HEK293T (cell line): ENCODE measurements around the gene C11orf58.

Experiments
- CTCF ChIA-PET: fragments of 350-600 bp; formaldehyde crosslinking; extraction: SDS; loops from one replicate; lab custom pipeline; 2021; ENCODE audit warnings: antibody characterized with exemption, inconsistent platforms; lab: Yijun Ruan, JAX
- POLR2A ChIA-PET: fragments of 350-600 bp; formaldehyde crosslinking; extraction: SDS; loops from one replicate; lab custom pipeline; 2020; ENCODE audit warnings: antibody characterized with exemption, inconsistent platforms; lab: Yijun Ruan, JAX
- DNase-seq: peaks from one replicate; pipeline ENCODE4 v3.0.0; 2012; ENCODE audit warnings: mixed read lengths; ENCODE audit errors: extremely low spot score
- ARNT ChIP-seq: fragments of 450-650 bp; IDR thresholded peaks from 2 replicates; pipeline ENCODE4 v1.6.1; 2017; ENCODE audit warnings: mild to moderate bottlenecking
- BHLHE40 ChIP-seq: fragments of 450-650 bp; IDR thresholded peaks from 2 replicates; pipeline ENCODE4 v1.6.1; 2016; ENCODE audit warnings: mild to moderate bottlenecking, moderate library complexity, borderline replicate concordance
- CTBP1 ChIP-seq: fragments of 450-650 bp; IDR thresholded peaks from 2 replicates; pipeline ENCODE4 v1.6.1; 2016; ENCODE audit warnings: borderline replicate concordance
- ELF4 ChIP-seq: fragments of 450-650 bp; IDR thresholded peaks from 2 replicates; pipeline ENCODE4 v1.6.1; 2017; ENCODE audit warnings: antibody characterized with exemption
- FOXA1 ChIP-seq: fragments of 450-650 bp; IDR thresholded peaks from 2 replicates; pipeline ENCODE4 v1.6.1; 2016; ENCODE audit warnings: mild to moderate bottlenecking
- FOXK2 ChIP-seq: fragments of 450-650 bp; IDR thresholded peaks from 2 replicates; pipeline ENCODE4 v1.6.1; 2016; ENCODE audit warnings: mild to moderate bottlenecking
- FOXM1 ChIP-seq: fragments of 450-650 bp; IDR thresholded peaks from 2 replicates; pipeline ENCODE4 v1.6.1; 2017; ENCODE audit warnings: mild to moderate bottlenecking, borderline replicate concordance
- HDGF ChIP-seq: fragments of 450-650 bp; IDR thresholded peaks from 2 replicates; pipeline ENCODE4 v1.6.1; 2017; ENCODE audit warnings: antibody characterized with exemption, borderline replicate concordance
- L3MBTL2 ChIP-seq: fragments of 450-650 bp; conservative IDR thresholded peaks from 2 replicates; pipeline ENCODE4 v1.6.1; 2016; ENCODE audit warnings: mild to moderate bottlenecking
- LEF1 ChIP-seq: fragments of 450-650 bp; IDR thresholded peaks from 2 replicates; pipeline ENCODE4 v1.6.1; 2017; ENCODE audit warnings: mild to moderate bottlenecking, borderline replicate concordance
- NFRKB ChIP-seq: fragments of 450-650 bp; IDR thresholded peaks from 2 replicates; pipeline ENCODE4 v1.6.1; 2016; ENCODE audit warnings: mild to moderate bottlenecking, moderate library complexity
- SP1 ChIP-seq: fragments of 450-650 bp; IDR thresholded peaks from 2 replicates; pipeline ENCODE4 v1.6.1; 2017
- SUZ12 ChIP-seq: fragments of 450-650 bp; IDR thresholded peaks from 2 replicates; pipeline ENCODE4 v1.6.1; 2016; ENCODE audit warnings: mild to moderate bottlenecking
- TARDBP ChIP-seq: fragments of 450-650 bp; IDR thresholded peaks from 2 replicates; pipeline ENCODE4 v1.6.1; 2016
- ZNF384 ChIP-seq: fragments of 450-650 bp; IDR thresholded peaks from 2 replicates; pipeline ENCODE4 v1.6.1; 2016
- TF ChIP-seq, protein P1 (sequence below): fragments of 450-650 bp; IDR thresholded peaks from 2 replicates; pipeline ENCODE4 v1.6.1; 2016

The C11orf58 gene

GRCh38 chr11:16771350-16772140, 33.1 kb downstream of the C11orf58 start:
- POLR2A ChIA-PET: no interaction called here
- TF ChIP-seq L3MBTL2 (no peak), ZNF384 (no peak), LEF1 (no peak), HDGF (no peak)
- TF ChIP-seq, protein P1, sequence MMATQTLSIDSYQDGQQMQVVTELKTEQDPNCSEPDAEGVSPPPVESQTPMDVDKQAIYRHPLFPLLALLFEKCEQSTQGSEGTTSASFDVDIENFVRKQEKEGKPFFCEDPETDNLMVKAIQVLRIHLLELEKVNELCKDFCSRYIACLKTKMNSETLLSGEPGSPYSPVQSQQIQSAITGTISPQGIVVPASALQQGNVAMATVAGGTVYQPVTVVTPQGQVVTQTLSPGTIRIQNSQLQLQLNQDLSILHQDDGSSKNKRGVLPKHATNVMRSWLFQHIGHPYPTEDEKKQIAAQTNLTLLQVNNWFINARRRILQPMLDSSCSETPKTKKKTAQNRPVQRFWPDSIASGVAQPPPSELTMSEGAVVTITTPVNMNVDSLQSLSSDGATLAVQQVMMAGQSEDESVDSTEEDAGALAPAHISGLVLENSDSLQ: no peak
- no peak for DNase-seq
- CTCF ChIA-PET: interaction anchor here (0.5 kb wide), 1 partner anchor 920 kb away, joined by 3 read pairs; no protein-coding TSS in a partner anchor

DNA sequence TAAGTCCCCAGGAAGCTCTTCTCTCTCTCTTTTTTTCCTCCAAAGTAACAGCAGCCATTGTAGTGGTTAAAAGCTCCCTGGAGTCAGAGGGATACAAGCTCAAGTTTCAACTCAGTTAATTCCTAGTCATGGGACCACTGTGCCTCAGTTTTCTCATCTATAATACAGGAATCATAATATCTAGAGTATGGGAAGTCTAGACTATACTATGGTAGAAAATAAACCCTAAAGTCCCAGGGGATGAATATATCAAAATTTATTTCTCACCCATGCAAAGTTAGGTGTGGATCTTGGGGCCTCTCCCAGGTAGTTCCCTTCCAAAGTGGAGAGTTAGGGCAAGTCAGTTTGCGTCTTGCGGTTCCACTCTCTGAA, 33.7 kb downstream of the C11orf58 start:
- ChIA-PET POLR2A (no interaction called here), CTCF (no interaction called here)
- no peak for DNase-seq
- TF ChIP-seq BHLHE40 (no peak), HDGF (no peak), LEF1 (no peak), ARNT (no peak), TARDBP (no peak), FOXA1 (no peak), SUZ12 (no peak), SP1 (no peak), FOXK2 (no peak), FOXM1 (no peak), ZNF384 (no peak), NFRKB (no peak), L3MBTL2 (no peak)
- TF ChIP-seq, protein P1: no peak

DNA sequence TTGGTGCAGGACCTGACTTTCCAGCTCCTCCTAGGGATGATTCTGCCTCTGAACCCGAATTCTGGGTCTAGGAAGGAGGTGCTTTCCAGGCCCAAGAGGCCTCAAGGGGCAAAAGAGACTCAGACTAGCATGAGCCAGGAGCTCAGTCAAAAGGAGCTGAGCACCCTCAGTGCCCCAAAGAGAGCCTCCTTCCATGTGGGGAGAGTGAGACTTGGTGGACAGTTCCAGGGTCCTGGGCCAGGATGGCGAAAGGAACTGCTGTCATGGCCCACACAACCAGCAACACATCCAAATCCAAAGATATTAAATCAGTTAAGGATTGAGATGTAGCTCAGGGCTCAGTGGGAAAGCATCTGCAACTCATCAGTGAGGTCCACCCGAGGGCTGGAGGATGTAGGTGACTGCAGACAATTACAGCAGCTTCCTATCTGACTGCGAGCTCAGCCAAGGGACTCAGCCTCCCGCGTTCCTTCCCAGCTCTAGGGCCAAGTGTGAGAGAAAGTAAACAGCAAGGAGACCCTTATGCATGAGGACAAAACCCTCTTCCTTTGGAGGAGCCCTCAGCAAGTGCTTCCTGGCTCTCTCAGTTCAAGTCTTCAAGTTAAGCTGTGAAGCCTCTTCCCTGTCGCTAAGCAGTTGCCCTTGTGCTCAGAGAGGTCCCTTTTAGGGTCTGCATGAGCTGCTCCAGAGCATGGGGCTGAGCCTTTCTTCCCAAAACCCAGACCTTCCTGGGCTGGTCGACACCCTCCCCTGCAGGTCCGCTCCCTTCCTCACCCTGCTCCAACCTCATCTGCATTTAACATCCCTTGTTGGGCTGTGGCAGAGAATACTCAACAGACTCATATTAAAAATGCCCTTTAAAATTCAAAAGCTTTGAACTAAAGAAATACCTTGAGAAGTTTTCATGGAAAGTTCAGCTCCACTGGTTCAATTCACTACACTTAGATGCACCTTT, 35.8 kb downstream of the C11orf58 start:
- no peak for DNase-seq
- POLR2A ChIA-PET: no interaction called here
- CTCF ChIA-PET: no interaction called here
- TF ChIP-seq ZNF384 (no peak), SUZ12 (no peak), SP1 (no peak), ELF4 (no peak), FOXA1 (no peak), TARDBP (no peak), FOXM1 (no peak), LEF1 (no peak), L3MBTL2 (no peak), NFRKB (no peak), ARNT (no peak), HDGF (no peak)

DNA sequence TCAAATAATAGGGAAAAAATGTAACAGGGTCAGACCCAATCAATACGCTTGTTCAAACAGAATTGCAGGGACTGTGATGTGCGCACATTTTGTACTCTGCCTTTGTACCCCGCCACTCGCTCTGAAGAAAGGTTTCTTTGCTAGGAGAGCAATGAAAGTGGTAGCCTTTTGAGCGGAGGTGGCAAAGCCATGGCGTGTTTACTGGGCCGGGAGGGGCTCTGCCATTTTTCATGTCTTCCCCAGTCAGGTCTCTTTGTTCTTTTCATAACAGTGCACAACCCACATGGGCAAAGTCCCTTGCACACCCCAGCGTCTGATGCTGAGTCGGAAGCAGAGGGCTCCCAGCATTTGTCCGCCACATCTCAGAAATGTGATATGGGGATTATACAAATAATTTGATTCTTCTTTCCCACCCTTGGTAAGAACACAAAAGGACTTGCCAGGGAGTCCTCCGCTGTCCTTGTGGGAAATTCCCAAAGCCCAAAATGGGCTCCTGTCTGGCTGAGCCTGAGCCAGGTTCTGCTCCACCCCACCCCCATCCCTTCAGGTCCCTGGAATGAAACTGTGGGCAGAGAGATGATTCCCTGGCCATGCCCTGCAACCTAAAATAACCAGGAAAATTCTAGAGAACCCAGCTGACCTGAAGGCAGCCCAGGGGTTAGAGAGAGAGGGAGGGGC, 36.6 kb downstream of the C11orf58 start:
- TF ChIP-seq ELF4: no peak
- no peak for TF ChIP-seq BHLHE40
- TF ChIP-seq FOXK2: no peak
- no peak for TF ChIP-seq FOXA1
- TF ChIP-seq TARDBP: no peak
- TF ChIP-seq CTBP1: no peak
- TF ChIP-seq NFRKB: no peak
- no peak for TF ChIP-seq HDGF
- no peak for TF ChIP-seq SUZ12
- no peak for TF ChIP-seq L3MBTL2
- TF ChIP-seq LEF1: no peak
- no peak for TF ChIP-seq ARNT
- no peak for TF ChIP-seq FOXM1
- no peak for TF ChIP-seq ZNF384
- TF ChIP-seq SP1: no peak
- TF ChIP-seq, protein P1: no peak
- ChIA-PET POLR2A (no interaction called here), CTCF (no interaction called here)
- no peak for DNase-seq

GRCh38 chr11:16775614-16776283, 37.3 kb downstream of the C11orf58 start:
- POLR2A ChIA-PET: no interaction called here
- TF ChIP-seq HDGF: no peak
- no peak for TF ChIP-seq FOXK2
- no peak for TF ChIP-seq LEF1
- no peak for TF ChIP-seq CTBP1
- no peak for TF ChIP-seq TARDBP
- TF ChIP-seq FOXM1: no peak
- no peak for TF ChIP-seq ARNT
- TF ChIP-seq L3MBTL2: no peak
- no peak for TF ChIP-seq SP1
- no peak for TF ChIP-seq BHLHE40
- no peak for TF ChIP-seq ELF4
- TF ChIP-seq NFRKB: no peak
- no peak for TF ChIP-seq SUZ12
- no peak for TF ChIP-seq FOXA1
- no peak for TF ChIP-seq ZNF384
- TF ChIP-seq, protein P1: no peak
- CTCF ChIA-PET: no interaction called here
- DNase-seq: no peak
